Measurements from ENCODE around the gene RNF150. TPM values are rescaled to one million over a fixed set of nuclear protein-coding genes. Genes with fewer than 3 reads are reported as not detected.

RNF150 gene
- total and polyA plus RNA-seq, 2 of the 8 experiments (the other 6 are each of a cell fraction or from before 2014, with no cell fraction given): 3.4 to 4.8 TPM

DNA sequence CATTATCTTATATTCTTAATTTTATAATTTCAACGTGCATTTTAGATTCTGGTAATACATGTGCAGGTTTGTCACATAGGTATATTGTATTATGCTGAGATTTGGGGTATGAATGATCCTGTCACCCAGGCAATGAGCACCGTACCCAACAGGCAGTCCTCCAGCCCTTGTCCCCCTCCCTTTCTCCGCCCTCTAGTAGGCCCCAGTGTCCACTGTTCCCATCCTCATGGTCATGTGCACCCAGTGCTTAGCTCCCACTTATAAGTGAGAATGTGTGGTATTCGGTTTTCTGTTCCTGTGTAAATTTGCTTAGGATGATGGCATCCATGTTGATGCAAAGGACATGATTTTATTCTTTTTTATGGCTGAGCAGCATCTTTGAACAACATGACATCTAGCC, 70.6 kb downstream of the RNF150 start:
- no peaks in the 10 kb centered on the region for H3K79me2 ChIP-seq (ENCODE audit: control insufficient read depth in 1 of 2, insufficient read depth in 2 of 2, low read length in 2 of 2)
- H2AK5ac ChIP-seq (ENCODE audit: low read depth, low read length): no peak overlapping the region
- H4K20me1 ChIP-seq (replicated peaks in 1 of 2; ENCODE audit: control insufficient read depth in 1 of 2, insufficient read depth in 2 of 2, low read length in 2 of 2): no peaks in the 10 kb centered on the region
- H3K79me1 ChIP-seq (ENCODE audit: low read depth, low read length): no peaks in the 10 kb centered on the region
- FAIRE-seq (no peak), DNase-seq (ENCODE audit: low read depth in 1 of 2, low spot score in 2 of 2) (no peak)
- no peaks in the 10 kb centered on the region for H3K4me1 ChIP-seq (replicated peaks in 1 of 4; ENCODE audit: control insufficient read depth in 3 of 4, insufficient read depth in 4 of 4, low read length in 3 of 4)
- TF ChIP-seq KDM1A (IDR thresholded peaks at IDR 0.05; ENCODE audit: borderline replicate concordance, low read length) (no peak), CTBP2 (IDR thresholded peaks at IDR 0.05; ENCODE audit: borderline replicate concordance, insufficient read depth, insufficient read length, low read length) (no peak), PHF8 (conservative IDR thresholded peaks at IDR 0.05; ENCODE audit: low read depth, low read length) (no peak), HDAC2 (IDR thresholded peaks at IDR 0.05; ENCODE audit: borderline replicate concordance in 1 of 2, low read depth in 2 of 2, low read length in 2 of 2) (no peak), SIN3A (conservative IDR thresholded peaks at IDR 0.05 in 1 of 2, IDR thresholded peaks at IDR 0.05 in 1 of 2; ENCODE audit: low read depth in 1 of 2, low read length in 2 of 2) (no peak), BCL11A (IDR thresholded peaks at IDR 0.05; ENCODE audit: low read depth in 2 of 2, low read length in 2 of 2) (no peak)
- TF ChIP-seq, protein P1, sequence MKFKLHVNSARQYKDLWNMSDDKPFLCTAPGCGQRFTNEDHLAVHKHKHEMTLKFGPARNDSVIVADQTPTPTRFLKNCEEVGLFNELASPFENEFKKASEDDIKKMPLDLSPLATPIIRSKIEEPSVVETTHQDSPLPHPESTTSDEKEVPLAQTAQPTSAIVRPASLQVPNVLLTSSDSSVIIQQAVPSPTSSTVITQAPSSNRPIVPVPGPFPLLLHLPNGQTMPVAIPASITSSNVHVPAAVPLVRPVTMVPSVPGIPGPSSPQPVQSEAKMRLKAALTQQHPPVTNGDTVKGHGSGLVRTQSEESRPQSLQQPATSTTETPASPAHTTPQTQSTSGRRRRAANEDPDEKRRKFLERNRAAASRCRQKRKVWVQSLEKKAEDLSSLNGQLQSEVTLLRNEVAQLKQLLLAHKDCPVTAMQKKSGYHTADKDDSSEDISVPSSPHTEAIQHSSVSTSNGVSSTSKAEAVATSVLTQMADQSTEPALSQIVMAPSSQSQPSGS (IDR thresholded peaks at IDR 0.05; ENCODE audit: low read length): no peak
- H2BK5ac ChIP-seq (ENCODE audit: low read depth, low read length): no peak overlapping the region
- no peaks in the 10 kb centered on the region for H3K36me3 ChIP-seq (ENCODE audit: control insufficient read depth in 2 of 4, insufficient read depth in 4 of 4, low read length in 3 of 4)
- H2AFZ ChIP-seq (ENCODE audit: low read length): no peak overlapping the region
- H4K8ac ChIP-seq (ENCODE audit: extremely low read depth, insufficient read depth, low read length): no peak overlapping the region
- no peak overlapping the region for H3K14ac ChIP-seq (ENCODE audit: insufficient read length)
- no peak overlapping the region for H2BK120ac ChIP-seq (replicated peaks; ENCODE audit: low read depth, low read length)
- H3K4me2 ChIP-seq (ENCODE audit: insufficient read depth in 1 of 2, low read depth in 2 of 2, low read length in 2 of 2): no peak overlapping the region
- H2BK20ac ChIP-seq (ENCODE audit: low read length): no peak overlapping the region
- ChIA-PET POLR2A (ENCODE audit: partially characterized antibody) (no interaction called here), CTCF (ENCODE audit: partially characterized antibody) (no interaction called here)
- H3K23me2 ChIP-seq (ENCODE audit: low read depth, low read length): no peaks in the 10 kb centered on the region
- H3K9me3 ChIP-seq (ENCODE audit: insufficient read depth in 2 of 2, low read depth in 1 of 2, low read length in 1 of 2): no peaks in the 10 kb centered on the region
- no peak overlapping the region for H3K4me3 ChIP-seq (ENCODE audit: extremely low read depth in 1 of 4, insufficient read depth in 2 of 4, low read depth in 3 of 4, low read length in 4 of 4)
- H2BK15ac ChIP-seq (ENCODE audit: low read length): no peak overlapping the region
- no peaks in the 10 kb centered on the region for H3K27me3 ChIP-seq (replicated peaks in 1 of 4; ENCODE audit: control insufficient read depth in 3 of 4, extremely low read depth in 1 of 4, insufficient read depth in 3 of 4, low read length in 3 of 4)
- H4K5ac ChIP-seq (ENCODE audit: insufficient read length, low read depth, low read length): no peak overlapping the region
- H3K9ac ChIP-seq (replicated peaks in 1 of 4; ENCODE audit: extremely low read depth in 1 of 4, low read depth in 3 of 4, low read length in 3 of 4): no peak overlapping the region
- no peak overlapping the region for H3K27ac ChIP-seq (ENCODE audit: low read depth, low read length)
- no peak overlapping the region for H3K18ac ChIP-seq (ENCODE audit: extremely low read depth, low read length)
- no peak overlapping the region for H3K23ac ChIP-seq (ENCODE audit: insufficient read length)
- no peak overlapping the region for H4K91ac ChIP-seq (replicated peaks; ENCODE audit: insufficient read length, low read length)
- no peak overlapping the region for H2BK12ac ChIP-seq (ENCODE audit: low read depth, low read length)
- WGBS, 2 experiments (ENCODE audit: extremely low coverage in 1 of 2, insufficient coverage in 1 of 2, insufficient read length in 1 of 2, insufficient replicate concordance in 2 of 2, low coverage in 1 of 2, low lambda C conversion rate in 2 of 2, missing lambda C conversion rate in 1 of 2): 87% methylated on average over 4 of the region's 4 CpGs; no CpG with 5 or more reads in 1 of the 2 experiments
- no peak overlapping the region for H3K4ac ChIP-seq (replicated peaks; ENCODE audit: insufficient read length, low read depth, low read length)
- H3K56ac ChIP-seq (replicated peaks; ENCODE audit: insufficient read length, low read depth, low read length): no peak overlapping the region

Data from H1 (cell line).